H9 (cell line): ENCODE data around the gene PITPNM3. TPM values are rescaled to one million over a fixed set of nuclear protein-coding genes. Genes with fewer than 3 reads are reported as not detected.

Experiments used
- DNase-seq: peaks from one replicate; pipeline ENCODE4 v3.0.0-alpha.2; 2017
- H2AFZ ChIP-seq: one replicate; pipeline ENCODE4 v1.6.1; 2013; ENCODE audit warnings: mild to moderate bottlenecking, low read length, control low read depth, moderate library complexity
- H2AK5ac ChIP-seq: 2 replicates; pipeline ENCODE4 v1.6.1; 2013; ENCODE audit warnings: low read length, control low read depth, mixed read lengths; ENCODE audit not compliant: insufficient read length
- H2BK120ac ChIP-seq: one replicate; pipeline ENCODE4 v1.6.1; 2013; ENCODE audit warnings: low read depth, mild to moderate bottlenecking, low read length, control low read depth, inconsistent platforms; ENCODE audit not compliant: poor library complexity, severe bottlenecking
- H2BK12ac ChIP-seq: 2 replicates; pipeline ENCODE4 v1.6.1; 2013; ENCODE audit warnings: low read length, control low read depth, mixed read lengths, low read depth; ENCODE audit not compliant: insufficient read length
- H2BK15ac ChIP-seq: 2 replicates; pipeline ENCODE4 v1.6.1; 2013; ENCODE audit warnings: low read depth, low read length, control low read depth
- H2BK20ac ChIP-seq: one replicate; pipeline ENCODE4 v1.6.1; 2013; ENCODE audit warnings: low read depth, mild to moderate bottlenecking, low read length, control low read depth, inconsistent platforms; ENCODE audit not compliant: poor library complexity, severe bottlenecking
- H2BK5ac ChIP-seq: 2 replicates; pipeline ENCODE4 v1.6.1; 2013; ENCODE audit warnings: low read length, control low read depth, mixed read lengths; ENCODE audit not compliant: insufficient read length
- H3K14ac ChIP-seq: 2 replicates; pipeline ENCODE4 v1.6.1; 2013; ENCODE audit warnings: low read length, control low read depth; ENCODE audit not compliant: insufficient read depth
- H3K18ac ChIP-seq: 2 replicates; pipeline ENCODE4 v1.6.1; 2013; ENCODE audit warnings: low read depth, mild to moderate bottlenecking, mixed read lengths, low read length, control low read depth; ENCODE audit not compliant: insufficient read length
- H3K23ac ChIP-seq: 2 replicates; pipeline ENCODE4 v1.6.1; 2013; ENCODE audit warnings: low read length, control low read depth, mixed read lengths, low read depth; ENCODE audit not compliant: insufficient read length
- H3K23me2 ChIP-seq: 2 replicates; pipeline ENCODE4 v1.6.1; 2013; ENCODE audit warnings: low read depth, mild to moderate bottlenecking, mixed read lengths, low read length, control low read depth; ENCODE audit not compliant: insufficient read length, poor library complexity, severe bottlenecking
- H3K27ac ChIP-seq: 2 replicates; pipeline ENCODE4 v1.5.1; 2013; ENCODE audit warnings: low read length, control low read depth, mixed read lengths, low read depth; ENCODE audit not compliant: insufficient read length
- H3K27me3 ChIP-seq: 2 replicates; pipeline ENCODE4 v1.6.1; 2013; ENCODE audit warnings: low read length, control low read depth, inconsistent platforms; ENCODE audit not compliant: insufficient read depth
- H3K4ac ChIP-seq: 2 replicates; pipeline ENCODE4 v1.6.1; 2013; ENCODE audit warnings: low read depth, mild to moderate bottlenecking, control low read depth, inconsistent platforms, low read length, moderate library complexity
- H3K4me1 ChIP-seq: 2 replicates; pipeline ENCODE4 v1.6.1; 2013; ENCODE audit warnings: low read length, control low read depth, inconsistent platforms; ENCODE audit not compliant: insufficient read depth
- H3K4me2 ChIP-seq: 2 replicates; pipeline ENCODE4 v1.6.1; 2013; ENCODE audit warnings: low read length, control low read depth, mixed read lengths; ENCODE audit not compliant: insufficient read length, insufficient read depth
- H3K56ac ChIP-seq: 2 replicates; pipeline ENCODE4 v1.6.1; 2013; ENCODE audit warnings: low read depth, mild to moderate bottlenecking, mixed read lengths, low read length, control low read depth; ENCODE audit not compliant: insufficient read length
- H3K79me1 ChIP-seq: 2 replicates; pipeline ENCODE4 v1.6.1; 2013; ENCODE audit warnings: low read depth, mild to moderate bottlenecking, moderate library complexity, low read length, control low read depth, inconsistent platforms; ENCODE audit not compliant: insufficient read depth, poor library complexity, severe bottlenecking
- H3K79me2 ChIP-seq: 2 replicates; pipeline ENCODE4 v1.6.1; 2013; ENCODE audit warnings: low read length, control low read depth, inconsistent platforms; ENCODE audit not compliant: insufficient read depth
- H3K9ac ChIP-seq: 2 replicates; pipeline ENCODE4 v1.6.1; 2013; ENCODE audit warnings: low read length, control low read depth, mixed read lengths; ENCODE audit not compliant: insufficient read length; ENCODE audit errors: extremely low read depth
- H3K9me3 ChIP-seq: one replicate; pipeline ENCODE4 v1.6.1; 2013; ENCODE audit warnings: low read depth, low read length, inconsistent platforms; ENCODE audit not compliant: control insufficient read depth
- H3T11ph ChIP-seq: one replicate; pipeline ENCODE4 v1.6.1; 2013; ENCODE audit warnings: mild to moderate bottlenecking, low read length, control low read depth, inconsistent platforms
- H4K20me1 ChIP-seq: one replicate; pipeline ENCODE4 v1.6.1; 2013; ENCODE audit not compliant: control insufficient read depth, insufficient read length, insufficient read depth
- H4K5ac ChIP-seq: 2 replicates; pipeline ENCODE4 v1.6.1; 2013; ENCODE audit warnings: low read depth, mild to moderate bottlenecking, mixed read lengths, low read length, control low read depth; ENCODE audit not compliant: insufficient read length
- H4K8ac ChIP-seq: replicated peaks from 2 replicates; pipeline ENCODE4 v1.6.1; 2013; ENCODE audit warnings: low read length, control low read depth, mixed read lengths, low read depth; ENCODE audit not compliant: insufficient read length
- H4K91ac ChIP-seq: 2 replicates; pipeline ENCODE4 v1.6.1; 2013; ENCODE audit warnings: low read depth, mild to moderate bottlenecking, moderate library complexity, mixed read lengths, low read length, control low read depth; ENCODE audit not compliant: insufficient read length
- H3K27ac Mint-ChIP-seq, 3 experiments: 2 replicates in 2 of 3; 3 replicates in 1 of 3; pipeline ENCODE4 v1.8.0; 2020 to 2021; ENCODE audit warnings: mixed read lengths in 3 of 3, mild to moderate bottlenecking in 1 of 3, moderate library complexity in 1 of 3
- H3K27me3 Mint-ChIP-seq: 2 replicates; pipeline ENCODE4 v1.8.0; 2021; ENCODE audit warnings: low read depth, mild to moderate bottlenecking, moderate library complexity, mixed read lengths
- H3K36me3 Mint-ChIP-seq, 3 experiments: 2 replicates in 2 of 3; 3 replicates in 1 of 3; pipeline ENCODE4 v1.8.0; 2020 to 2021; ENCODE audit warnings: low read depth in 3 of 3, mixed read lengths in 3 of 3; ENCODE audit not compliant: insufficient read depth in 1 of 3
- H3K4me1 Mint-ChIP-seq, 2 experiments: 2 replicates each; pipeline ENCODE4 v1.8.0; 2020; ENCODE audit warnings: mixed read lengths in 2 of 2
- H3K4me3 Mint-ChIP-seq, 2 experiments: 2 replicates in 1 of 2; 3 replicates in 1 of 2; pipeline ENCODE4 v1.8.0; 2020 to 2021; ENCODE audit warnings: mild to moderate bottlenecking in 2 of 2, mixed read lengths in 2 of 2, moderate library complexity in 1 of 2
- H3K9me3 Mint-ChIP-seq, 2 experiments: 2 replicates in 1 of 2; 3 replicates in 1 of 2; pipeline ENCODE4 v1.8.0; 2020; ENCODE audit warnings: mild to moderate bottlenecking in 2 of 2, mixed read lengths in 2 of 2, moderate library complexity in 1 of 2
- WGBS: extraction: QIAGEN DNeasy Blood & Tissue Kit; methylation state at CpG from one replicate; pipeline ENCODE4 v1.1.7; 2013; ENCODE audit warnings: missing lambda C conversion rate, low lambda C conversion rate, mixed read lengths; ENCODE audit not compliant: insufficient read length; ENCODE audit errors: extremely low coverage; 5-methylcytosine and 5-hydroxymethylcytosine counted together
- total RNA-seq: library from RNA; stranded (reverse); gene quantifications from 2 replicates; pipeline ENCODE4 v1.2.1, GENCODE V29; 2021
- TF ChIP-seq, protein P1 (sequence below): fragments of 200-600 bp; sonication (generic); conservative IDR thresholded peaks from 3 replicates; pipeline ENCODE4 v1.8.0; 2021; ENCODE audit warnings: antibody characterized with exemption, mild to moderate bottlenecking

The PITPNM3 gene
- total RNA-seq, 1 experiment from 2014 or later, result 3.4 TPM

DNA sequence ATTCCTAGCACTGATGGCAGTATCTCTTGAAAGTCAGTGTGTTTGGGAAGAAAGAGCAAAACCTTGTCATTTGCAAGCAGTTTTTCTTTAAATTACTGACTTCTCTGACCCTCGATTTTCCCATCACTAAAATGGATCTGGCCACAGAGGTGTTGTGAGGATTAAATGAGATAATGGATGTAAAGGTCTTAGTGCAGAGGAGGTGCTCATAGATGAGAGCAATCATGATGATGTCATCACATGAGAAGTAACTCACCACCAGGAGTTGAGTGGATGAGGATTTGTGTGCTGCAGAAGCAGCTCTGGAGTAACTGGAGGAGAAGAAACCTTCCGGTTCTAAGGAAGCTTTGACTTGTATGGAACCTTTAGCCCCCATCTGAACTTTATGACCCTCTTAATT, 30.6 kb downstream of the PITPNM3 start:
- Histone ChIP-seq H3K9me3 (no peaks in the 10 kb centered on the region), H3K79me1 (no peaks in the 10 kb centered on the region), H3K14ac (no peak overlapping the region), H3K79me2 (no peaks in the 10 kb centered on the region), H3K4me2 (no peak overlapping the region), H3K9ac (no peak overlapping the region), H3K27ac (no peak overlapping the region), H2BK120ac (no peak overlapping the region), H3K56ac (no peak overlapping the region), H3K27me3 (no peaks in the 10 kb centered on the region), H3K23ac (no peak overlapping the region), H4K91ac (no peak overlapping the region), H2BK12ac (no peak overlapping the region), H2AK5ac (no peak overlapping the region), H3K18ac (no peak overlapping the region), H2BK5ac (no peak overlapping the region), H3K23me2 (no peaks in the 10 kb centered on the region), H3K4me1 (peaks cover 7% of the 10 kb centered on the region; the same call in 1 of the 2 replicates), H3T11ph (no peak overlapping the region), H2AFZ (no peak overlapping the region), H4K8ac (no peak overlapping the region), H4K5ac (no peak overlapping the region), H3K4ac (no peak overlapping the region), H4K20me1 (peaks cover 2% of the 10 kb centered on the region), H2BK20ac (no peak overlapping the region), H2BK15ac (no peak overlapping the region)
- Mint-ChIP-seq H3K27ac (no peak overlapping the region), H3K4me1 (peaks cover 23 to 28% of the 10 kb centered on the region in 2 experiments), H3K36me3 (peaks cover 0 to 2% (median 2%) of the 10 kb centered on the region in 3 experiments; a peak in 4 of 7 replicates), H3K9me3 (peaks cover 0 to 2% of the 10 kb centered on the region in 2 experiments; a peak in 2 of 5 replicates), H3K4me3 (no peak overlapping the region), H3K27me3 (no peaks in the 10 kb centered on the region; the same call in 1 of the 2 replicates)
- peak; percentile 4 for DNase-seq
- TF ChIP-seq, protein P1, sequence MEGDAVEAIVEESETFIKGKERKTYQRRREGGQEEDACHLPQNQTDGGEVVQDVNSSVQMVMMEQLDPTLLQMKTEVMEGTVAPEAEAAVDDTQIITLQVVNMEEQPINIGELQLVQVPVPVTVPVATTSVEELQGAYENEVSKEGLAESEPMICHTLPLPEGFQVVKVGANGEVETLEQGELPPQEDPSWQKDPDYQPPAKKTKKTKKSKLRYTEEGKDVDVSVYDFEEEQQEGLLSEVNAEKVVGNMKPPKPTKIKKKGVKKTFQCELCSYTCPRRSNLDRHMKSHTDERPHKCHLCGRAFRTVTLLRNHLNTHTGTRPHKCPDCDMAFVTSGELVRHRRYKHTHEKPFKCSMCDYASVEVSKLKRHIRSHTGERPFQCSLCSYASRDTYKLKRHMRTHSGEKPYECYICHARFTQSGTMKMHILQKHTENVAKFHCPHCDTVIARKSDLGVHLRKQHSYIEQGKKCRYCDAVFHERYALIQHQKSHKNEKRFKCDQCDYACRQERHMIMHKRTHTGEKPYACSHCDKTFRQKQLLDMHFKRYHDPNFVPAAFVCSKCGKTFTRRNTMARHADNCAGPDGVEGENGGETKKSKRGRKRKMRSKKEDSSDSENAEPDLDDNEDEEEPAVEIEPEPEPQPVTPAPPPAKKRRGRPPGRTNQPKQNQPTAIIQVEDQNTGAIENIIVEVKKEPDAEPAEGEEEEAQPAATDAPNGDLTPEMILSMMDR, result no peak
- no CpG with 5 or more reads among the region's 2 CpGs for WGBS
